Hepatocyte (in vitro differentiated cells): Measurements from ENCODE around the gene GVQW3. TPM values are rescaled to one million over a fixed set of nuclear protein-coding genes. Genes with fewer than 3 reads are reported as not detected.

ENCODE experiments used
- DNase-seq: peaks from one replicate; pipeline ENCODE4 v3.0.0-alpha.2; 2016; ENCODE audit warnings: low spot score
- H2AFZ ChIP-seq: fragments of 200-600 bp; sonication (generic); 2 replicates; pipeline ENCODE4 v1.6.0; 2016; ENCODE audit warnings: antibody characterized with exemption, mild to moderate bottlenecking
- H3K27ac ChIP-seq: fragments of 200-600 bp; sonication (generic); 2 replicates; pipeline ENCODE4 v1.5.1; 2016; ENCODE audit warnings: mild to moderate bottlenecking
- H3K27me3 ChIP-seq: fragments of 200-600 bp; sonication (generic); 2 replicates; pipeline ENCODE4 v1.6.1; 2016
- H3K36me3 ChIP-seq: fragments of 200-600 bp; sonication (generic); replicated peaks from 2 replicates; pipeline ENCODE4 v1.5.1; 2016; ENCODE audit warnings: low read depth; ENCODE audit not compliant: insufficient read depth
- H3K4me1 ChIP-seq: fragments of 200-600 bp; sonication (generic); 2 replicates; pipeline ENCODE4 v1.5.1; 2016; ENCODE audit warnings: mild to moderate bottlenecking, moderate library complexity; ENCODE audit not compliant: insufficient read depth
- H3K4me2 ChIP-seq: fragments of 200-600 bp; sonication (generic); 2 replicates; pipeline ENCODE4 v1.6.0; 2016
- H3K4me3 ChIP-seq: fragments of 200-600 bp; sonication (generic); 2 replicates; pipeline ENCODE4 v1.5.1; 2016; ENCODE audit warnings: mild to moderate bottlenecking
- H3K79me2 ChIP-seq: fragments of 200-600 bp; sonication (generic); 2 replicates; pipeline ENCODE4 v1.6.0; 2017; ENCODE audit warnings: mild to moderate bottlenecking
- H3K9me2 ChIP-seq: fragments of 200-600 bp; sonication (generic); replicated peaks from 2 replicates; pipeline ENCODE4 v1.6.0; 2017; ENCODE audit warnings: mild to moderate bottlenecking; ENCODE audit not compliant: insufficient read depth
- H3K9me3 ChIP-seq: fragments of 200-600 bp; sonication (generic); 2 replicates; pipeline ENCODE4 v1.5.1; 2016; ENCODE audit warnings: low read depth, mild to moderate bottlenecking
- H4K20me1 ChIP-seq: fragments of 200-600 bp; sonication (generic); 2 replicates; pipeline ENCODE4 v1.6.0; 2016; ENCODE audit warnings: mild to moderate bottlenecking; ENCODE audit not compliant: insufficient read depth, poor library complexity, severe bottlenecking
- CTCF ChIP-seq: fragments of 200-600 bp; sonication (generic); IDR thresholded peaks from 2 replicates; pipeline ENCODE4 v1.5.1; 2016; ENCODE audit warnings: antibody characterized with exemption, mild to moderate bottlenecking; ENCODE audit not compliant: poor library complexity
- EZH2 ChIP-seq: fragments of 200-600 bp; sonication (generic); IDR thresholded peaks from 2 replicates; pipeline ENCODE4 v1.6.1; 2016; ENCODE audit warnings: antibody characterized with exemption, mild to moderate bottlenecking, borderline replicate concordance
- EZH2phosphoT487 ChIP-seq: fragments of 200-600 bp; sonication (generic); IDR thresholded peaks from one replicate; pipeline ENCODE4 v1.6.1; 2018; ENCODE audit warnings: antibody characterized with exemption, mild to moderate bottlenecking, low read depth, moderate library complexity; ENCODE audit not compliant: unreplicated experiment, severe bottlenecking
- WGBS: methylation state at CpG from one replicate; pipeline ENCODE4 v1.1.6; 2016; ENCODE audit warnings: low lambda C conversion rate; ENCODE audit errors: missing lambda C conversion rate; 5-methylcytosine and 5-hydroxymethylcytosine counted together
- polyA plus RNA-seq: library from polyadenylated mRNA; unstranded; fragments of >200 nt; fragmentation: Nextera tagmentation; extraction: Ambion mirVana; gene quantifications from 2 replicates; pipeline ENCODE4 v1.2.1, GENCODE V29; 2016
- total RNA-seq: library from RNA; depleted of rRNA; stranded (reverse); fragments of >200 nt; gene quantifications from 2 replicates; pipeline ENCODE4 v1.2.3, GENCODE V29; 2014

The GVQW3 gene
- total and polyA plus RNA-seq, 2 experiments from 2014 or later, result 0.36 to 6.0 TPM

- no peak overlapping the region for H3K4me3 ChIP-seq
- peaks cover 5% of the 10 kb centered on the region for H3K4me1 ChIP-seq
- TF ChIP-seq EZH2 (no peak), CTCF (no peak), EZH2phosphoT487 (no peak)
- no peaks in the 10 kb centered on the region for H3K9me2 ChIP-seq
- no peaks in the 10 kb centered on the region for H3K79me2 ChIP-seq
- H3K36me3 ChIP-seq, result no peaks in the 10 kb centered on the region
- no peaks in the 10 kb centered on the region for H3K27me3 ChIP-seq
- H3K27ac ChIP-seq, result no peak overlapping the region
- H2AFZ ChIP-seq, result no peak overlapping the region
- DNase-seq, result no peak
- no peaks in the 10 kb centered on the region for H3K9me3 ChIP-seq
- no peaks in the 10 kb centered on the region for H4K20me1 ChIP-seq
- WGBS, result 97% methylated on average over 4 of the region's 4 CpGs
- no peak overlapping the region for H3K4me2 ChIP-seq
These were observed 25.2 kb downstream of the GVQW3 start for GRCh38 chr11:76406359-76406758.

GRCh38 chr11:76408171-76408965 is 27.2 kb downstream of the GVQW3 start:
- H3K4me1 ChIP-seq, result peaks cover 5% of the 10 kb centered on the region
- no peaks in the 10 kb centered on the region for H3K27me3 ChIP-seq
- H4K20me1 ChIP-seq, result no peaks in the 10 kb centered on the region
- H3K27ac ChIP-seq, result no peak overlapping the region
- no peak overlapping the region for H3K4me3 ChIP-seq
- no peak for TF ChIP-seq CTCF
- no peak for TF ChIP-seq EZH2
- TF ChIP-seq EZH2phosphoT487, result no peak
- H2AFZ ChIP-seq, result no peak overlapping the region
- H3K79me2 ChIP-seq, result no peaks in the 10 kb centered on the region
- peak overlapping the region; percentile 2 for H3K4me2 ChIP-seq
- 36% methylated on average over 7 of the region's 7 CpGs for WGBS
- no peak for DNase-seq
- H3K9me2 ChIP-seq, result no peaks in the 10 kb centered on the region
- H3K36me3 ChIP-seq, result no peaks in the 10 kb centered on the region
- no peaks in the 10 kb centered on the region for H3K9me3 ChIP-seq

GRCh38 chr11:76410851-76411357 is 29.8 kb downstream of the GVQW3 start:
- DNase-seq, result no peak
- Histone ChIP-seq H3K4me1 (peaks cover 5% of the 10 kb centered on the region), H3K27ac (no peak overlapping the region), H2AFZ (no peak overlapping the region), H3K4me3 (no peak overlapping the region), H4K20me1 (no peaks in the 10 kb centered on the region), H3K27me3 (no peaks in the 10 kb centered on the region), H3K9me3 (no peaks in the 10 kb centered on the region), H3K9me2 (no peaks in the 10 kb centered on the region), H3K4me2 (no peak overlapping the region), H3K36me3 (no peaks in the 10 kb centered on the region), H3K79me2 (no peaks in the 10 kb centered on the region)
- TF ChIP-seq CTCF (no peak), EZH2phosphoT487 (no peak)
- 79% methylated on average over 10 of the region's 10 CpGs for WGBS
